Suprapubic skin (tissue), 4 donors: ENCODE results near the gene BAZ2B. TPM values are rescaled to one million over a fixed set of nuclear protein-coding genes. Genes with fewer than 3 reads are reported as not detected.

Source experiments
- DNase-seq, 2 donors: peaks; one replicate each; pipeline ENCODE4 v3.0.0-alpha.2; 2019; ENCODE audit warnings: low spot score in 2 of 2
- H3K27ac ChIP-seq: fragments of 200-600 bp; sonication (generic); one replicate; pipeline ENCODE4 v1.5.1; 2019
- H3K27me3 ChIP-seq: fragments of 200-600 bp; sonication (generic); one replicate; pipeline ENCODE4 v1.5.1; 2019
- H3K36me3 ChIP-seq: fragments of 200-600 bp; sonication (generic); one replicate; pipeline ENCODE4 v1.5.1; 2019
- H3K4me1 ChIP-seq: fragments of 200-600 bp; sonication (generic); one replicate; pipeline ENCODE4 v1.5.1; 2019
- H3K4me3 ChIP-seq: fragments of 200-600 bp; sonication (generic); one replicate; pipeline ENCODE4 v1.5.1; 2019; ENCODE audit warnings: mild to moderate bottlenecking
- H3K9me3 ChIP-seq: fragments of 200-600 bp; sonication (generic); one replicate; pipeline ENCODE4 v1.5.1; 2019
- CTCF ChIP-seq, 2 donors: fragments of 200-600 bp in 1 of 2; fragments of 450-650 bp in 1 of 2; sonication (generic) in 1 of 2; IDR thresholded peaks; one replicate each; pipeline ENCODE4 v1.5.1; 2016 to 2019; ENCODE audit warnings: antibody characterized with exemption in 2 of 2, mild to moderate bottlenecking in 1 of 2, moderate library complexity in 1 of 2
- EP300 ChIP-seq: sonication (generic); formaldehyde crosslinking; IDR thresholded peaks from one replicate; pipeline ENCODE4 v1.6.1; 2017; ENCODE audit warnings: antibody characterized with exemption
- POLR2A ChIP-seq, 2 donors: fragments of 450-650 bp; IDR thresholded peaks; one replicate each; pipeline ENCODE4 v1.6.1; 2017; ENCODE audit warnings: antibody characterized with exemption in 2 of 2, mild to moderate bottlenecking in 2 of 2, moderate library complexity in 2 of 2
- POLR2AphosphoS5 ChIP-seq, 3 donors: sonication (generic); formaldehyde crosslinking; IDR thresholded peaks; one replicate each; pipeline ENCODE4 v1.6.1; 2017; ENCODE audit warnings: antibody characterized with exemption in 3 of 3
- WGBS: methylation state at CpG from one replicate; pipeline ENCODE4 v1.1.5; 2018; 5-methylcytosine and 5-hydroxymethylcytosine counted together
- total RNA-seq, 4 donors: library from RNA; depleted of rRNA; stranded (reverse); fragments of >200 nt; gene quantifications; one replicate each; pipeline ENCODE4 v1.1.0, GENCODE V29; 2016

The BAZ2B gene
- total RNA-seq, 4 donors from 2014 or later, result 61.7 to 185 (median 80.8) TPM

- WGBS, result 94% methylated on average over 1 of the region's 1 CpG
- DNase-seq, result no peak
- H3K4me1 ChIP-seq, result no peaks in the 10 kb centered on the region
- no peaks in the 10 kb centered on the region for H3K27me3 ChIP-seq
- H3K4me3 ChIP-seq, result no peak overlapping the region
- H3K36me3 ChIP-seq, result no peaks in the 10 kb centered on the region
- no peaks in the 10 kb centered on the region for H3K9me3 ChIP-seq
- TF ChIP-seq CTCF (IDR thresholded peaks at IDR 0.05) (no peak), EP300 (no peak), POLR2AphosphoS5 (IDR thresholded peaks at IDR 0.05) (no peak)
- H3K27ac ChIP-seq, result no peak overlapping the region
Measured at GRCh38 chr2:159589286-159589685, 27.1 kb downstream of the BAZ2B start.

- Histone ChIP-seq H3K4me3 (no peak overlapping the region), H3K27ac (no peak overlapping the region), H3K9me3 (no peaks in the 10 kb centered on the region), H3K36me3 (no peaks in the 10 kb centered on the region), H3K4me1 (no peaks in the 10 kb centered on the region), H3K27me3 (no peaks in the 10 kb centered on the region)
- no peak for DNase-seq
- WGBS, result 48% methylated on average over 3 of the region's 3 CpGs
- TF ChIP-seq POLR2AphosphoS5 (IDR thresholded peaks at IDR 0.05), result no peak
- no peak for TF ChIP-seq CTCF (IDR thresholded peaks at IDR 0.05)
- TF ChIP-seq EP300, result no peak
- no peak for TF ChIP-seq POLR2A (IDR thresholded peaks at IDR 0.05)
Measured at GRCh38 chr2:159586034-159586433, 30.3 kb downstream of the BAZ2B start.

GRCh38 chr2:159585622-159586021, 30.7 kb downstream of the BAZ2B start:
- no peak overlapping the region for H3K4me3 ChIP-seq
- no peaks in the 10 kb centered on the region for H3K27me3 ChIP-seq
- no peaks in the 10 kb centered on the region for H3K9me3 ChIP-seq
- no peak for DNase-seq
- H3K27ac ChIP-seq, result no peak overlapping the region
- H3K4me1 ChIP-seq, result no peaks in the 10 kb centered on the region
- no peak for TF ChIP-seq EP300
- no peak for TF ChIP-seq POLR2A (IDR thresholded peaks at IDR 0.05)
- TF ChIP-seq POLR2AphosphoS5 (IDR thresholded peaks at IDR 0.05), result no peak
- no peak for TF ChIP-seq CTCF (IDR thresholded peaks at IDR 0.05)
- no peaks in the 10 kb centered on the region for H3K36me3 ChIP-seq

- 78% methylated on average over 2 of the region's 2 CpGs for WGBS
- DNase-seq, result no peak
- Histone ChIP-seq H3K36me3 (no peaks in the 10 kb centered on the region), H3K4me1 (no peaks in the 10 kb centered on the region), H3K27me3 (no peaks in the 10 kb centered on the region), H3K27ac (no peak overlapping the region), H3K9me3 (no peaks in the 10 kb centered on the region), H3K4me3 (no peak overlapping the region)
- TF ChIP-seq CTCF (IDR thresholded peaks at IDR 0.05) (no peak), EP300 (no peak), POLR2A (IDR thresholded peaks at IDR 0.05) (no peak), POLR2AphosphoS5 (IDR thresholded peaks at IDR 0.05) (no peak)
Measured at GRCh38 chr2:159584796-159585195, 31.6 kb downstream of the BAZ2B start.

- no peak overlapping the region for H3K4me3 ChIP-seq
- WGBS, result 63% methylated on average over 3 of the region's 3 CpGs
- no peak overlapping the region for H3K27ac ChIP-seq
- H3K27me3 ChIP-seq, result no peaks in the 10 kb centered on the region
- TF ChIP-seq POLR2A (IDR thresholded peaks at IDR 0.05) (no peak), CTCF (IDR thresholded peaks at IDR 0.05) (no peak), EP300 (no peak), POLR2AphosphoS5 (IDR thresholded peaks at IDR 0.05) (no peak)
- H3K36me3 ChIP-seq, result peaks cover 4% of the 10 kb centered on the region
- H3K4me1 ChIP-seq, result no peaks in the 10 kb centered on the region
- DNase-seq, result no peak
- no peaks in the 10 kb centered on the region for H3K9me3 ChIP-seq
Measured at GRCh38 chr2:159573846-159574606, 42.3 kb downstream of the BAZ2B start.
